ENCODE measurements around the gene SYT17.

GRCh38 chr16:19185510-19185851 is 17.4 kb downstream of the SYT17 start:
- no peak for TF ChIP-seq CTCF (IDR thresholded peaks at IDR 0.05; ENCODE audit: low read length)
- no peak for TF ChIP-seq EZH2 (IDR thresholded peaks at IDR 0.05; ENCODE audit: borderline replicate concordance, low read length)

Data from OCI-LY1 (cell line).